ENCODE data around the gene APOL5. TPM values are rescaled to one million over a fixed set of nuclear protein-coding genes. Genes with fewer than 3 reads are reported as not detected.

APOL5 gene
- total and polyA plus RNA-seq, 2 donors (not counting 1 experiment from before 2014, with no cell fraction given) = 0.06 TPM; not detected in 1

GRCh38 chr22:35719212-35719875, 1.7 kb downstream of the APOL5 start:
- Histone ChIP-seq H3K4me3 (replicated peaks in 1 of 4; ENCODE audit: control extremely low read depth in 1 of 4, insufficient read depth in 1 of 4, low read depth in 3 of 4, low read length in 4 of 4) (no peak overlapping the region), H4K20me1 (ENCODE audit: control insufficient read depth, extremely low read depth, insufficient read depth, low read length) (no peaks in the 10 kb centered on the region), H2AFZ (ENCODE audit: low read length) (no peak overlapping the region), H3K4me1 (ENCODE audit: control insufficient read depth, extremely low read depth, insufficient read depth, low read length) (no peaks in the 10 kb centered on the region), H3K9ac (ENCODE audit: insufficient read depth, low read length) (no peak overlapping the region), H3K79me2 (ENCODE audit: control insufficient read depth, insufficient read depth, low read length) (no peaks in the 10 kb centered on the region), H3K4me2 (ENCODE audit: extremely low read depth, insufficient read depth, low read length) (no peak overlapping the region), H3K27ac (ENCODE audit: insufficient read depth, low read length) (no peak overlapping the region), H3K27me3 (ENCODE audit: control insufficient read depth, insufficient read depth, low read length) (no peaks in the 10 kb centered on the region), H3K36me3 (ENCODE audit: control insufficient read depth, insufficient read depth, low read length) (no peaks in the 10 kb centered on the region), H3K9me3 (ENCODE audit: control insufficient read depth, insufficient read depth, low read depth, low read length) (no peaks in the 10 kb centered on the region)
- no peak for DNase-seq (ENCODE audit: low read depth in 2 of 2)
- TF ChIP-seq CTCF (conservative IDR thresholded peaks at IDR 0.05 in 1 of 2, IDR thresholded peaks at IDR 0.05 in 1 of 2; ENCODE audit: low read depth in 1 of 2, low read length in 2 of 2) (peak in 1 of 2 donors; percentile 11), EZH2 (IDR thresholded peaks at IDR 0.05; ENCODE audit: low read length, missing control alignments) (no peak)

GRCh38 chr22:35721960-35722359, 4.3 kb downstream of the APOL5 start:
- no peak for DNase-seq (ENCODE audit: low read depth in 2 of 2)
- TF ChIP-seq CTCF (conservative IDR thresholded peaks at IDR 0.05 in 1 of 2, IDR thresholded peaks at IDR 0.05 in 1 of 2; ENCODE audit: low read depth in 1 of 2, low read length in 2 of 2) (no peak), EZH2 (IDR thresholded peaks at IDR 0.05; ENCODE audit: low read length, missing control alignments) (no peak)
- Histone ChIP-seq H3K4me3 (replicated peaks in 1 of 4; ENCODE audit: control extremely low read depth in 1 of 4, insufficient read depth in 1 of 4, low read depth in 3 of 4, low read length in 4 of 4) (no peak overlapping the region), H3K27ac (ENCODE audit: insufficient read depth, low read length) (no peak overlapping the region), H3K9ac (ENCODE audit: insufficient read depth, low read length) (no peak overlapping the region), H2AFZ (ENCODE audit: low read length) (no peak overlapping the region), H3K4me1 (ENCODE audit: control insufficient read depth, extremely low read depth, insufficient read depth, low read length) (no peaks in the 10 kb centered on the region), H3K79me2 (ENCODE audit: control insufficient read depth, insufficient read depth, low read length) (no peaks in the 10 kb centered on the region), H4K20me1 (ENCODE audit: control insufficient read depth, extremely low read depth, insufficient read depth, low read length) (no peaks in the 10 kb centered on the region), H3K27me3 (ENCODE audit: control insufficient read depth, insufficient read depth, low read length) (no peaks in the 10 kb centered on the region), H3K9me3 (ENCODE audit: control insufficient read depth, insufficient read depth, low read depth, low read length) (no peaks in the 10 kb centered on the region), H3K4me2 (ENCODE audit: extremely low read depth, insufficient read depth, low read length) (no peak overlapping the region), H3K36me3 (ENCODE audit: control insufficient read depth, insufficient read depth, low read length) (no peaks in the 10 kb centered on the region)

- TF ChIP-seq CTCF (conservative IDR thresholded peaks at IDR 0.05 in 1 of 2, IDR thresholded peaks at IDR 0.05 in 1 of 2; ENCODE audit: low read depth in 1 of 2, low read length in 2 of 2) (no peak), EZH2 (IDR thresholded peaks at IDR 0.05; ENCODE audit: low read length, missing control alignments) (no peak)
- Histone ChIP-seq H3K36me3 (ENCODE audit: control insufficient read depth, insufficient read depth, low read length) (no peaks in the 10 kb centered on the region), H3K79me2 (ENCODE audit: control insufficient read depth, insufficient read depth, low read length) (no peaks in the 10 kb centered on the region), H2AFZ (ENCODE audit: low read length) (no peak overlapping the region), H3K27me3 (ENCODE audit: control insufficient read depth, insufficient read depth, low read length) (no peaks in the 10 kb centered on the region), H3K27ac (ENCODE audit: insufficient read depth, low read length) (no peak overlapping the region), H3K9ac (ENCODE audit: insufficient read depth, low read length) (no peak overlapping the region), H3K4me2 (ENCODE audit: extremely low read depth, insufficient read depth, low read length) (no peak overlapping the region), H3K9me3 (ENCODE audit: control insufficient read depth, insufficient read depth, low read depth, low read length) (no peaks in the 10 kb centered on the region), H4K20me1 (ENCODE audit: control insufficient read depth, extremely low read depth, insufficient read depth, low read length) (no peaks in the 10 kb centered on the region), H3K4me3 (replicated peaks in 1 of 4; ENCODE audit: control extremely low read depth in 1 of 4, insufficient read depth in 1 of 4, low read depth in 3 of 4, low read length in 4 of 4) (no peak overlapping the region), H3K4me1 (ENCODE audit: control insufficient read depth, extremely low read depth, insufficient read depth, low read length) (no peaks in the 10 kb centered on the region)
- DNase-seq (ENCODE audit: low read depth in 2 of 2) = no peak
Measured at GRCh38 chr22:35725521-35725920, 7.8 kb downstream of the APOL5 start.
